Ishikawa (cell line): ENCODE data around the gene CD79A.

Source experiments
- EP300 ChIP-seq: IDR thresholded peaks from 2 replicates; pipeline ENCODE4 v1.6.1; 2012; ENCODE audit warnings: borderline replicate concordance
- NFIC ChIP-seq: IDR thresholded peaks from 2 replicates; pipeline ENCODE4 v1.6.1; 2012
- REST ChIP-seq: IDR thresholded peaks from 2 replicates; pipeline ENCODE4 v1.6.1; 2012; ENCODE audit warnings: low read depth, mild to moderate bottlenecking
- TAF1 ChIP-seq: IDR thresholded peaks from 2 replicates; pipeline ENCODE4 v1.6.1; 2012; ENCODE audit warnings: low read depth, mild to moderate bottlenecking
- USF1 ChIP-seq: IDR thresholded peaks from 2 replicates; pipeline ENCODE4 v1.6.1; 2012
- YY1 ChIP-seq: IDR thresholded peaks from 2 replicates; pipeline ENCODE4 v1.6.1; 2012; ENCODE audit warnings: low read depth
- ZBTB7A ChIP-seq: IDR thresholded peaks from 2 replicates; pipeline ENCODE4 v1.6.1; 2012; ENCODE audit warnings: low read depth

- TF ChIP-seq TAF1 (no peak), YY1 (no peak), USF1 (no peak), REST (no peak), NFIC (no peak), EP300 (no peak), ZBTB7A (no peak)
Measured at GRCh38 chr19:41872775-41873647, 4.1 kb upstream of the CD79A start.
